ENCODE data around the gene TEX12. TPM values are rescaled to one million over a fixed set of nuclear protein-coding genes. Genes with fewer than 3 reads are reported as not detected.
"Not testable (repeated sequence)": the region's sequence is repeated elsewhere in the genome, so short reads cannot be mapped to it uniquely, and the experiment has no call there.

Gene TEX12
- total RNA-seq, 1 donor from 2014 or later, result not detected

- DNase-seq (ENCODE audit: extremely low spot score, unreplicated experiment), result no peak
- Mint-ChIP-seq H3K4me3 (ENCODE audit: unreplicated experiment) (no peak overlapping the region), H3K27ac (ENCODE audit: unreplicated experiment) (no peak overlapping the region), H3K9me3 (ENCODE audit: unreplicated experiment) (no peaks in the 10 kb centered on the region), H3K27me3 (ENCODE audit: unreplicated experiment) (peaks cover 44% of the 10 kb centered on the region), H3K4me1 (ENCODE audit: unreplicated experiment) (no peaks in the 10 kb centered on the region), H3K36me3 (ENCODE audit: unreplicated experiment) (no peaks in the 10 kb centered on the region)
- TF ChIP-seq CTCF (IDR thresholded peaks at IDR 0.05), result no peak
These were observed 29.4 kb downstream of the TEX12 start for GRCh38 chr11:112196519-112197087.

GRCh38 chr11:112199101-112199500, 31.9 kb downstream of the TEX12 start:
- H3K9me3 Mint-ChIP-seq (ENCODE audit: unreplicated experiment); H3K4me3 Mint-ChIP-seq (ENCODE audit: unreplicated experiment); DNase-seq (ENCODE audit: extremely low spot score, unreplicated experiment); H3K27ac Mint-ChIP-seq (ENCODE audit: unreplicated experiment); H3K4me1 Mint-ChIP-seq (ENCODE audit: unreplicated experiment); H3K36me3 Mint-ChIP-seq (ENCODE audit: unreplicated experiment): not testable (repeated sequence)
- H3K27me3 Mint-ChIP-seq (ENCODE audit: unreplicated experiment), result peaks cover 42% of the 10 kb centered on the region

GRCh38 chr11:112200252-112200651, 33.1 kb downstream of the TEX12 start:
- no peaks in the 10 kb centered on the region for H3K4me1 Mint-ChIP-seq (ENCODE audit: unreplicated experiment)
- no peak overlapping the region for H3K4me3 Mint-ChIP-seq (ENCODE audit: unreplicated experiment)

GRCh38 chr11:112206071-112206470, 38.9 kb downstream of the TEX12 start:
- H3K4me1 Mint-ChIP-seq (ENCODE audit: unreplicated experiment), result no peaks in the 10 kb centered on the region
- H3K4me3 Mint-ChIP-seq (ENCODE audit: unreplicated experiment), result no peak overlapping the region
- H3K27ac Mint-ChIP-seq (ENCODE audit: unreplicated experiment), result no peak overlapping the region
- H3K9me3 Mint-ChIP-seq (ENCODE audit: unreplicated experiment), result no peaks in the 10 kb centered on the region
- no peak for TF ChIP-seq CTCF (IDR thresholded peaks at IDR 0.05)
- H3K36me3 Mint-ChIP-seq (ENCODE audit: unreplicated experiment), result peaks cover 3% of the 10 kb centered on the region
- no peak for DNase-seq (ENCODE audit: extremely low spot score, unreplicated experiment)
- H3K27me3 Mint-ChIP-seq (ENCODE audit: unreplicated experiment), result peaks cover 55% of the 10 kb centered on the region

More at GRCh38 chr11:112200252-112200651, 33.1 kb downstream of the TEX12 start:
- DNase-seq (ENCODE audit: extremely low spot score, unreplicated experiment), result no peak
- peaks cover 46% of the 10 kb centered on the region for H3K27me3 Mint-ChIP-seq (ENCODE audit: unreplicated experiment)
- peaks cover 1% of the 10 kb centered on the region for H3K36me3 Mint-ChIP-seq (ENCODE audit: unreplicated experiment)
- H3K9me3 Mint-ChIP-seq (ENCODE audit: unreplicated experiment), result no peaks in the 10 kb centered on the region
- no peak overlapping the region for H3K27ac Mint-ChIP-seq (ENCODE audit: unreplicated experiment)
- TF ChIP-seq CTCF (IDR thresholded peaks at IDR 0.05), result no peak

- Mint-ChIP-seq H3K27me3 (ENCODE audit: unreplicated experiment) (peaks cover 52% of the 10 kb centered on the region), H3K27ac (ENCODE audit: unreplicated experiment) (no peak overlapping the region), H3K36me3 (ENCODE audit: unreplicated experiment) (peaks cover 2% of the 10 kb centered on the region), H3K4me3 (ENCODE audit: unreplicated experiment) (no peak overlapping the region), H3K4me1 (ENCODE audit: unreplicated experiment) (no peaks in the 10 kb centered on the region), H3K9me3 (ENCODE audit: unreplicated experiment) (no peaks in the 10 kb centered on the region)
- DNase-seq (ENCODE audit: extremely low spot score, unreplicated experiment), result no peak
- TF ChIP-seq CTCF (IDR thresholded peaks at IDR 0.05), result no peak
These were observed 43.7 kb downstream of the TEX12 start for GRCh38 chr11:112210890-112211289.

- H3K27me3 Mint-ChIP-seq (ENCODE audit: unreplicated experiment), result peaks cover 51% of the 10 kb centered on the region
- H3K27ac Mint-ChIP-seq (ENCODE audit: unreplicated experiment), result no peak overlapping the region
- DNase-seq (ENCODE audit: extremely low spot score, unreplicated experiment), result no peak
- TF ChIP-seq CTCF (IDR thresholded peaks at IDR 0.05), result no peak
- H3K9me3 Mint-ChIP-seq (ENCODE audit: unreplicated experiment), result no peaks in the 10 kb centered on the region
- peaks cover 5% of the 10 kb centered on the region for H3K4me1 Mint-ChIP-seq (ENCODE audit: unreplicated experiment)
- H3K4me3 Mint-ChIP-seq (ENCODE audit: unreplicated experiment), result no peak overlapping the region
- peaks cover 2% of the 10 kb centered on the region for H3K36me3 Mint-ChIP-seq (ENCODE audit: unreplicated experiment)
These were observed 44.4 kb downstream of the TEX12 start for GRCh38 chr11:112211536-112211935.

Data from osteocyte (in vitro differentiated cells).